GM10847 (cell line): ENCODE results near the gene AP2B1.

Experiments used
- POLR2A ChIP-seq: IDR thresholded peaks from 2 replicates; pipeline ENCODE4 v1.6.1; 2011; ENCODE audit not compliant: insufficient read length; ENCODE audit errors: extremely low read depth

The AP2B1 gene

GRCh38 chr17:35773679-35774425 lies 186.7 kb downstream of the AP2B1 start:
- no peak for TF ChIP-seq POLR2A

DNA sequence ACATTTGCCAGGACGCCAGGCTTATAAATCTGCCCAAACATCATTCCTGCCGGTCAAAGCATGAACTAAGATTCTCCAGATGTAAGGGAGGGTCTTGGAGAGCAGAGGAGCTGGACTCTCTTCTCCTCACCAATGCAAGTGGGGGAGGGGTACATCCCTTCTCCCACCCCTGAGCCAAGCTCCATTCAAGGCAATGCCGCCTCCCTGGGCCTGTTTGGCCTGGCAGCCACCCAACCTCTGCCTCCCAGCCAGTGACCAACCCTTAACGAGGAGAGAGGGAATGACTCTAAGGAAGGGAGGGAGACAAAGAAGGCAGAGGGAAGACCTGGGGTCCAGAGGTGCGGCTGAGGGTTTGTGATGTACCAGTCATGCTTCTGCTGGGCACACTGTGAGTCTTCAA lies 187.4 kb downstream of the AP2B1 start:
- no peak for TF ChIP-seq POLR2A

- no peak for TF ChIP-seq POLR2A
These were observed 187.9 kb downstream of the AP2B1 start for GRCh38 chr17:35775039-35775438.

DNA sequence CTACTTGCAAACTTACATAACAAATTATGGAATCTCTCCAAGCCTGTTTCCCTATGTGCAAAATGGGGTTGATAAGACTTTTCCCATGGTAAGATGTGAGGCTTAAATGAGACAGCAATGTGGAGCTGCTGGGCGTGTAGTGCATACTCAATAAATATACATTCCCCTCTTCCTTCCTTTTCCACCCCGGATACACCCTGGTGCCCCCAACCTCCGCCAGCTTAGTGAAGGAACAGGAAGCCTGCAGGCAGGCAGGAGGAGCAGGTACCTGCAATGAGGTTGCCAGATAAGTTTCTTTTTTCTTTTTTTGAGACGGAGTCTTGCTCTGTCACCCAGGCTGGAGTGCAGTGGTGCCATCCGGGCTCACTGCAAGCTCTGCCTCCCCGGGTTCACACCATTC lies 188.5 kb downstream of the AP2B1 start:
- no peak for TF ChIP-seq POLR2A
